GM12878 (cell line): ENCODE data around the gene TXNDC17.

Experiments
- POLR2AphosphoS5 ChIP-seq: IDR thresholded peaks from 2 replicates; pipeline ENCODE4 v1.6.1; 2011; ENCODE audit warnings: mild to moderate bottlenecking, low read length, inconsistent platforms
- TF ChIP-seq, protein P1 (sequence below): IDR thresholded peaks from 2 replicates; pipeline ENCODE4 v1.6.1; 2012; ENCODE audit warnings: improper control_type of control experiment, low read depth, low read length; ENCODE audit not compliant: insufficient replicate concordance

DNA sequence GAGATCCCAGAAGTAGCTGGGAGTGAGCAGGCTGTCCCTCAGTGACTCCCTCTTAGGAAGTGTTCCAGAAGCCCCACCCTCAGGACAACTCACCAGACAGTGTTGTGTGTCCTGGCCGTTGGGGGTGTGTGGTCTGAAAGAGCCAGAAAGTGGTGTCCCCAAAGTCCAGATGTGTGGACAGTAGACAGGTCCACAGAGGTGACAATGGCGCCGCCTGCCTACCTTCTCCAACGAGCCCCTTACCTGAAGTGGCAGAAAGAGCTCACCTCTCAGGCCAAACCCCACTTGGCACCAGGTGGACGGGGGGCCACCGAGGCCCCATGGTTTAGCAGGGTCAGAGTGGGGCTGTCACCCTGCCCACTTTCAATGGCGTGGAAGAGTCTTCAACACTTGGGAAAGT, 30.6 kb downstream of the TXNDC17 start:
- TF ChIP-seq, protein P1, sequence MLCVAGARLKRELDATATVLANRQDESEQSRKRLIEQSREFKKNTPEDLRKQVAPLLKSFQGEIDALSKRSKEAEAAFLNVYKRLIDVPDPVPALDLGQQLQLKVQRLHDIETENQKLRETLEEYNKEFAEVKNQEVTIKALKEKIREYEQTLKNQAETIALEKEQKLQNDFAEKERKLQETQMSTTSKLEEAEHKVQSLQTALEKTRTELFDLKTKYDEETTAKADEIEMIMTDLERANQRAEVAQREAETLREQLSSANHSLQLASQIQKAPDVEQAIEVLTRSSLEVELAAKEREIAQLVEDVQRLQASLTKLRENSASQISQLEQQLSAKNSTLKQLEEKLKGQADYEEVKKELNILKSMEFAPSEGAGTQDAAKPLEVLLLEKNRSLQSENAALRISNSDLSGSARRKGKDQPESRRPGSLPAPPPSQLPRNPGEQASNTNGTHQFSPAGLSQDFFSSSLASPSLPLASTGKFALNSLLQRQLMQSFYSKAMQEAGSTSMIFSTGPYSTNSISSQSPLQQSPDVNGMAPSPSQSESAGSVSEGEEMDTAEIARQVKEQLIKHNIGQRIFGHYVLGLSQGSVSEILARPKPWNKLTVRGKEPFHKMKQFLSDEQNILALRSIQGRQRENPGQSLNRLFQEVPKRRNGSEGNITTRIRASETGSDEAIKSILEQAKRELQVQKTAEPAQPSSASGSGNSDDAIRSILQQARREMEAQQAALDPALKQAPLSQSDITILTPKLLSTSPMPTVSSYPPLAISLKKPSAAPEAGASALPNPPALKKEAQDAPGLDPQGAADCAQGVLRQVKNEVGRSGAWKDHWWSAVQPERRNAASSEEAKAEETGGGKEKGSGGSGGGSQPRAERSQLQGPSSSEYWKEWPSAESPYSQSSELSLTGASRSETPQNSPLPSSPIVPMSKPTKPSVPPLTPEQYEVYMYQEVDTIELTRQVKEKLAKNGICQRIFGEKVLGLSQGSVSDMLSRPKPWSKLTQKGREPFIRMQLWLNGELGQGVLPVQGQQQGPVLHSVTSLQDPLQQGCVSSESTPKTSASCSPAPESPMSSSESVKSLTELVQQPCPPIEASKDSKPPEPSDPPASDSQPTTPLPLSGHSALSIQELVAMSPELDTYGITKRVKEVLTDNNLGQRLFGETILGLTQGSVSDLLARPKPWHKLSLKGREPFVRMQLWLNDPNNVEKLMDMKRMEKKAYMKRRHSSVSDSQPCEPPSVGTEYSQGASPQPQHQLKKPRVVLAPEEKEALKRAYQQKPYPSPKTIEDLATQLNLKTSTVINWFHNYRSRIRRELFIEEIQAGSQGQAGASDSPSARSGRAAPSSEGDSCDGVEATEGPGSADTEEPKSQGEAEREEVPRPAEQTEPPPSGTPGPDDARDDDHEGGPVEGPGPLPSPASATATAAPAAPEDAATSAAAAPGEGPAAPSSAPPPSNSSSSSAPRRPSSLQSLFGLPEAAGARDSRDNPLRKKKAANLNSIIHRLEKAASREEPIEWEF, result no peak
- TF ChIP-seq POLR2AphosphoS5, result no peak
